HG02840 (cell line): ENCODE measurements around the gene TMEM26.

ENCODE experiments used
- ATAC-seq: cut with Tn5 transposase; IDR thresholded peaks from one replicate; pipeline ENCODE4 v1.9.1; 2021; ENCODE audit warnings: mild to moderate bottlenecking, moderate library complexity, moderate number of reproducible peaks; ENCODE audit not compliant: unreplicated experiment, low FRiP score

The TMEM26 gene

DNA sequence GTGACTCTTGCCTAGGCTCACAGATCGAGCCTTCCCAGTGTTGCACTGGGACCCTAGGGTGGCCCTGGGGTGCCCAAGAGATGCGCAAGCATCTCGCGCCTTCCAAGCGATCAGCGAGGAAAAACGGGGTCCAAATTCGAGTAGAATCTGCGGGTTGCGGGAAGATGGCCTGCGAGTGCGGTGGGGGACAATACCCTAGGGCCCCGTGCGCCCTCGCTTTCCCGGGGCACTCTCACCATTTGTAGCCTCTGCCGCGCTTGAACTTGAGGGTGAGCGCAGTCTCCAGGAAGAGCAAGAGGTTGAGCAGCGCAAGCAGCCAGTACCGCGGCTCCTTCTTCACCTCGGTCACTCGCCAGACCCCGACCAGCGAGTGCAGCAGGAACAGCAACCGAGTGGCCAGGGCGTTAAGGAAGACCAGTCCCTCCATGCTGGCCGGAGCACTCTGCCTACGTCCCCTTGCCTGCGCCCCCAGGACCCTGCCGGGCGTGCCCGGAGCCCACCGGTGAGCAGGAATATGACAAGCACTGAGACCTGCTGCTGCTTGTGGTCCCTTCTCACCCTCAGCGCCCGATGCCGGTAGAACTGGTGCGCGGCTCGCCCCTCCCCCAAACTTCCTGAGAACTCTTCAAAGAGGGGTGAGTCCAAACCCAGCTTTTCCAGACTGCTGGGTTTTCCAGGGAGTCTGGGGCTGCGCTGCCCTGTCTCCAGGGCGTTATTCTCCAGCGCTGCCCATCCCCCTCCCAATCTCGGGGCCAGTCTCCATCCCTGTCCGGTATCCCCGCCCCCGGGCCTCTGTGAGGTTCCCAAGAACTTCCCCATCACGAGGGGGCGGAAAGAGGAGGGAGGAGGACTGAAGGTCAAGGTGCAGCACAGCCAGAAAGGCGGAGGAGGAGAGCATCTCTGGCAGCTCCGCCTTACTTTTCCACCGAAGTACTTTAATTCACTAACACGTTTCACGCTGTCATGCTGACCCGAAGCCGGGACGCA is at the start of gene TMEM26:
TMEM26 (minus strand) TSS at position 727 of the 987 bp plus-strand sequence; CDS start at position 427, 300 bp downstream.
- ATAC-seq = no peak

DNA sequence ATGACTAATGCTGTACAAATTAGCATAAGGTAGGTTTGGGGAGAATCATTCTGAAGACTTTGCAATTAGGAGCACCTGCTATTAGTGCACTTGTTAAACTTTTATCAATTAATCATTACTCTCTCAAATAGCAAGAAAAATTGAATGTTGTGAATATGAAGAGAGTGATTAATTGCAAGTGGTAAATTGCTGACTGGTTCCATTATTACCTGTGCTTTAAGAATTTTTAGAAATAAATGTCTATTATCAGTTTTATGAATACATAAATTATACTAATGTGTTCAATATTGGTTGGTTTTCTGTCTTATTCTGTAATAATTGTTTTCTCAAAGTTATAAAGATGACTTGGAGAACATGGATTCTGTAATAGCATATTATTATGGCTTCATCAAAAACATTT is 47.3 kb upstream of the TMEM26 start:
- ATAC-seq = no peak

DNA sequence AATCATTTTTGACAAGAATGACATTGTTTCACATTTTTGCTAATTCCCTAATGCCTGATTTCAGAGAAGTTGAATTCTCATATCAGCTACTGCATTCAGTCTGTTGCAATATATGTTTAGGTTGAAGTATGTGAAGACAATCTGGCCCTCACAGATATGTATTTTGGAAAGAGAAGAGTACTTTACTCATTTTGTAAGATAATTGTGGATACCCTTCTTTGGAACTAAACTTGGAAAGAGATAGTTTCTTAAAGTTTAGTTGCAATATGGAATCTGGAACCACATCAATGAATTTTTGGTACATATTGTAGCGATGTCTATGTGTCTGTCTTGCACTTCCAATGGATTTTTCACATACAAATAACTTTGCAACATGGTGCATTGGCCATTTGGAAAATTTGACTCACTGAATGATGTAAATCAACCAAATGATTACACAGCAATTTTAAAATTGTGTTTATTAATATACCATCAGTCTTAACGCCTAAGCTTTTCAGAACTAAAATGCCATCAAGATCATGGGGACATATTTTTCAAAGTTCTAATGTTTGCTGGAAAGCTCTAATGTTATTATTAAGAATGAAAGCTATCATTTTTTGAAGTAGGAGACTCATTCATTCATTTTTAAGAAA is 39.3 kb upstream of the TMEM26 start:
- ATAC-seq = no peak

DNA sequence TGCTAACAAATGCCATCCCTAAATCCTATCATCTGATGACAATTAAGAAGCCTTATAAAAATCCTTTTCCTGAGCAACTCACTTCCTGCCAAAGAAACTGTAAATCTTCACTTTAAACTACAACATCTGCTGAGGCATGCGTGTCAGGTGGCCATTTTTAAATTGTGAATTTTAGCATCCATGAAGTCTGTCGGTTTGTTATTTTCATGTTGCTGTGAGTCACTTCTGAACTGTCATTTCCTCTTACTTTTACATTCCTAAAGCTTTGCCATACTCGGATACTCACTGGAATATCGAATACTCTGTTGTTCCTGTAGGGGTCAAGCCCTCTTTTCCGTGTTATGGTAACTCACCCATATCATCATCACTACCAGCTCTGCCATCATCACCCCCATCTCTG is 34.3 kb upstream of the TMEM26 start:
- ATAC-seq = no peak

DNA sequence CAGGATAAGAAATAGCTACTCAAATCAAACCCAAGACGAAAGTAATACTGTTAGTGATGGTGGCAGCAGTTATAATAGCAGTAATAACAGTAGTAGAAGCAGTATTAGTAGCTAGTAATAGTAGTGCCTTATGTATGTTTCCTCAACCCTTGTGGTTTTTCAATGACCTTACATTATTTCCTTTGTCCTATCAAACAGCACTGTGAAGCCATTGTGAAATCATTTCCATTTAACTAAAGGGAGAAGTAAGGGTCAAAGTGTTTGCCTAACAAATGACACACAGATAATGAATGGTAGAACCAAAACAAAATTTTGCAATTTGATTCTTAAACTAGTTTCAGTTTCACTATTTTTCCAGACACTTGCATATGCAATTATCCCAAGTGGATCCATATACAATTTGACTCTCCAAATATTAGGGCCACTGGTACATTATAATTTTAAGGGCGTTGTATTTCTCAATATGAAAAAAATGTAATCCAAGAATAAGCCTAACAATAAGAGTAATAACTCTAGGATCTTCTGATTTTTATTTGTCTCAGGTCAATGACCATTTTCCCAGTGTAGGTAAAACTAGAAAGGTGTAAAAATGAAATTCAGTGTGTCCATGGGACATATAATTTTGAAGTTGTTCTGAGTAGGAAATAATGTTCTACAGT is 33.7 kb upstream of the TMEM26 start:
- no peak for ATAC-seq

DNA sequence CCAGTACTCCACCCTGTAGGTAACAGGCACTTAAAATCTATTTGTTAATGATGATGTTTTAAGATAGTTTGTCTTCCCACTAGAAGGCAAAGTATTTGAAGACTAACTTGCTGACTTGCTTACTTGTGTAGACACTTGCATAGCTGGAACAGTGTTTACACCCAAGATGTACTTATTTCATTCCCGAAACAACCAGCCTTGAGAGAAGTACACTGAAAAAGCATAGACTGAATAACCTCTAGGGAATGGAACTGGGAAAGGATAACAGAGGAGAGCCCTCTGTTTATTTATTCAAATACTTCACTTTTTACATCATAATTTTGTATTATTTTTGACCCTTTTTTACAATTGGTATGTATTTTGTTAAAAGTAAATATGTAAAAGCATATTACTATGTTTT is 33.1 kb upstream of the TMEM26 start:
- no peak for ATAC-seq

DNA sequence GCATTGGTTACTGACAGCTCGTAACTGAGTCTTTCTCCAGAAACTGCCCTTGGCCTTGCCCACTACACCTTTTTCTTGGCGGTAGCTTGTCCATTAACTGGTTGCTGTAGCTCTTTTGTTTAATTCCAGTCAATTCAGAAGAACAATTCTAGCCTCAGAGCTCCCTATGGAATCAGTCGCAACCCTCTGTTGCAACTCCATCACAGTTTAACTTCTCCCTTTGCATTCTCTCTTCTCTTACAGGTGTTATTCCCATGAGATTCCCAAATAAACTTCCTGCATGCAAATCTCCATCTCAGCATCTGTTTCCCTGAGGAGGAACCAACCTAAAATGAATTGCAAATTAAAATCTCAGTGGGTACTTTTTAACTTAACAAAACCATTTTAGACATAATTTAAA is 28.4 kb upstream of the TMEM26 start:
- ATAC-seq = no peak

DNA sequence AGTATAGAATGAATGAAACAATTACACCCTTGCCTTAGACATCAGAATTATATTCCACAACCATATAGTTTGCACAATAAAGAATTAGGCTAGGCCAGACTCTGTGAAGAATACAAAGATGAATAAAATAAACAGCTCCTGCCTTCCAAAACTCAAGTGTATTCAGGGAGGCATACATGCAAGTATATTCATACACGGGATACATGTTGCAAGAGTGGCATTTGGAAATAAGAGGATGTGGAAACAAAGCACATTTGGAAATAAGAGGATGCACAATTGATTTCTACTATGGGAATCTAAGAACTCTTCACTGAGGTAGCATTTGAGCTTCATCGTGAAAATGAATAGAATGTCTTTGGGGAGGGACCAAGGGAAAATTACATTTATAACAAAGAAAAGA is 27.0 kb upstream of the TMEM26 start:
- ATAC-seq = no peak

DNA sequence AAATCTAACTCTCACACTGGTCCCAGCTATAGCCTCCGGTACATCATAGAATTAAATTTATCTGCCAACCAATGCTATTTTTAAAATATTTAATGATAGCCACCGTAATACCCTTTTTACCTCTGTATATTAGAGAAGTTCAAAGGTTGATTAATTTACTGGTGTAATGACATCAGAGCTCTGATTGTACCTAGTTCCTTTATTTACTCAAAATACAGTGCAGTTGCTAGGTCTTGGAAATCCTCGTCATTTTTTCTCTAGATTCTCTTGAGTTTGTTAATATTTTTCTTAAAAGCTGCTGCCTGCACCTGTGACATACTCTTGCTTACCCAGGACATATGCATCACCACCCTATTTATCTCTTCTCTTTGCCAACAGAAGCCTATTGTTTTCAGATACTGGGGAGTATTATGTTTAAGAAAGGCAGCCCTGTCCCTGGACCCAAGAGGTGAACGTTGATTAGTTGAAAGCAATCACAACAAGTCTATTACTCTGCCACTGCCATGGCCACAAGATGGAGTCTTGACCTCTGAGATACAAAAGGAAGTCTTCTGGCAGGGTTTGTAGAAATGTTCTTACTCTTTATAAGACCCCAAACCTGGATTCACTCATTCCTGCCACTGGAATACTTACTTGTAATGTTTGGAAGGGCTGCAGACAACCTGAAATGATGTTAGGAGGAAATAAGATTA is 25.6 kb upstream of the TMEM26 start:
- ATAC-seq = no peak

DNA sequence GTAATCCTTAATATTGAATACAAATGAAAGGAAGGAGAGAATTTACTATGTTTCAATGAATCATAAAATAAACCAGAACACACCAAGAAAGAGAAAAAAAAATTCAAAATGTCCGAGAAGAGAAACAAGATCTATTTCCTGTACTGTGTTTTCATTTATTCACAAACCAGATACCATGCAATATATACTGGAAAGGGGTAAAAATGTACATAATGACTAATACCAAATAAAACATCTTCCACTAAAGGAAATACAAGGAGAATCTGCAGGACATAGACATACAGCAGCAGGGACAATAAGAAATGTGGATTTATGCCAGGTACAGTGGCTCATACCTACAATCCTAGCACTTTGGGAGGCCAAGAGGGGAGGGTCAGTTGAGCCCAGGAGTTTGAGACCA is 24.3 kb upstream of the TMEM26 start:
- ATAC-seq = no peak

DNA sequence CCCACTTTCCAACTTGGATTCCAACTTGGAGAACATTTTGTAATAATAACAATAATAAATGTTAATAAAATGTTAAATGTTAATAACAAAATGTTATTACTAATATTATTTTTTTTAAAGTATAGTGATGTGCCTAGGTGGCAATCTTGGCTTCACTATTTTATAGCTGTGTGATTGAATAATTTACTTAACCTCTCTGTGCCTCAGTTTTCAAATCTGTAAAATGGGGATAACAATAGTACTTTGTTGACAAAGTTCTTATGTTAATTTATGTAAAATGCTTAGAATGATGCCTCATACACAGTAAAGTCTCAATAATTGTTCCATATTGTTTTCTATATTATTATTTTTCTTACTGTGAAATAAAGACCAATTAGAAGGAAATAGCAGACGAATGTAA is 23.3 kb upstream of the TMEM26 start:
- no peak for ATAC-seq

DNA sequence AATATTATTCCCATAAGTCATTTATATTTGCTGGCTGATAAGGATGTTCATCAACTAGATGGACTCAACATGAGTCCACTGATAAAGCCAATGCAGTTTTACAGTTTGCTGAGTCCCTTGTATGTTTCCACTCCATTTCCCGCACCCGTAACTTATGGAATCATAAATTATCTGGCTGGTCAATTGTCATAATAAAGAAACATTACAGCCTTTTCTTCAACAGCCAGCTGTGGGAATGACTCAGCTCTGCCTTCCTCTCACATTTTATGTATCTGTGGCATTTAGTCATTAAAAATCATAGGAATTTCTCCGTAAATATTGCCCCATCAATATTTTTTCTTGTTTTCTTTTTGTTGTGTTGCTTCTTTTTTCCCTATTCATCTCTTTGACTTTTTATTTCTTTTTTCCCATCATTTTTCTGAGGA is 22.3 kb upstream of the TMEM26 start:
- no peak for ATAC-seq

DNA sequence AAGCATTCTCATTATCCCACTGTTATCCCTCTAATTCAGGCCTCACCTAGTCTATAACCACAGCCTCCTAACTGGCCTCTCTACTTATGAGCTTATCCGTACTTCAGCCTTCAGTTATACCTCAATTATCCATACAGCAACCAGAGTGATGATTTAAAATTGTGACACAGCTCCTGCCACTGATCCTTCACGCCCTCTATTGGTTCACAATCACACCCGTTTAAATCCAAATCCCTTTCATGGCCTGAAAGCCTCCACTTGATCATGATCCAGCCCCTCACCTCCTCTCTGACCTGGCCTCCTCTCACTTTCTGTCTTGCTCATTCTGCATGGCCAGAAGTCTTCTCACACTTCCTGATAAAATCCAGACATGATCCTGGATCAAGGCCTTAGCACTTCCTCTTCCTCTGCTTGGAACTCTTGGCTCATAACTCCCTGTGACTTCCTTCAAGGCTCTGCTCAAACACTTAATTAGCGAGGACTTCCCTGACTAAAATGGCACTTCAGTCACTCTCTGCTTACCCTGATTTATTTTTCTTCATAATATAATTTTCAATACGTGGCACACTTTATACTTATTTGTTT is 19.0 kb upstream of the TMEM26 start:
- ATAC-seq = no peak

DNA sequence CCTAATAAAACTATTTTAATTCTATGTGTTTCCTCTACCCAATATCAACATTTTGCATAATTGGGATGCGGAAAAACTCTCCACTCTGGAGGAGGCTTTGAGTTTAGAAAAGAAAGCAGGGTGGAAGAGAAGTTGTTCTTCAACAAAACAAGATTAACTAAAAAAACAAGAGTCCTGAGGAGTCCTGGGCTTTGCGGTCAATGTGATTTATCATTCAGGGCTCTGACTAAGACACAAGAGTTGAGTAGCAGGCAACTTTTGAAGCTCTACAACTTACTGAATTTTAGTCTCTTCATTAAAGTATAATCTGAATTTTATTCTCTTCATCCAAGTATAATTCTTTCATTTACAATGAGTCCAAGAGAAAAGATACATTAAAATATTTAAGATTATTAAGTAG is 18.3 kb upstream of the TMEM26 start:
- ATAC-seq = no peak

DNA sequence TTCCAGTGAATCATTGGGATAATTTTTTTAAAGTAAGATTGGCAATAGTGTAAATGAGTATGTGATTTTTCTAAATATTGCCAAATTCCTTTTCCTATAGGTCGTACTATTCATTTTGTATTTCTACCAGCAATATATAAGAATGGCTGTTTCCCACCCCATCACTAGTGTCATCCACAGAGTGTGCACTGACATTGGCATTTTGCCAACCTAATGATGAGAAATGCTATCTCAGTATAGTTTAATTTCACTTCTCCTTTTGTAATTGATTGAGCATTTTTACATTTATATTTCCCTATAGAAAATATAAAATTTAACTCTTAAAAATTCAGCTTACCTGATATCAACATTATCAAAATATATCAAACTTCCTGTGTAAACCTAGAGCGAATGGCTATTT is 17.6 kb upstream of the TMEM26 start:
- ATAC-seq = no peak

DNA sequence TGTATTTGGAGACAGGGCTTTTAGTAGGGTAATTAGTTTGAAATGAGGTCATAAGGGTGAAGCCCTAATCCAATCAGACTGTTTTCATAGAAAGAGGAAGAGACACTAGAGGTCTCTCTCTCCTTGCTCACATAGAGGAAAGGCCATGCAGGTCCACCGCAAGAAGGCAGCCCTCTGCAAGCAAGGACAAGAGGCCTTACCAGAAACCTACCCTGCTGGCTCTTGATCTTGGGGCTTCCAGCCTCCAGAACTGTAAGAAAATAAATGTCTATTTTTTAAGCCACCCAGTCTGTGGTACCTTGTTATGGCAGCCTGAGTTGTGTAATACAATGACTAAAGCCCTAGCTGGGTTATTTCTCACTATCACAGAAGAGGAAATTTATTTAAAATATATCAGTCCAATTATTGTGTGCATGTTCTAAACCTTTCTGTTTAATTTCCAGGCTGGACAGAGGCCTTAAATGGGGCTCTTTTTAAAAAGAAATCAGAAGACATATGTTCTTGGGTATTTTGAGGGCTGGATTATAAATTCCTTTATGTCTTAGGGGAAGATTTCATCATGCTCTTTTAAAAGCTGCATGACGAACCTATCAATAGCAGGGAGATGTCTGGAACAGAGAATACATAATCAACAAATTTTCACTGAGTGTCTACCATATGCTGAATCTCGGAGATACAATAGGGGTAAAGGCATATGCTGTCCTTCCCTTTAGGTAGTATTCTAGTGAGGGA is 12.9 kb upstream of the TMEM26 start:
- no peak for ATAC-seq

DNA sequence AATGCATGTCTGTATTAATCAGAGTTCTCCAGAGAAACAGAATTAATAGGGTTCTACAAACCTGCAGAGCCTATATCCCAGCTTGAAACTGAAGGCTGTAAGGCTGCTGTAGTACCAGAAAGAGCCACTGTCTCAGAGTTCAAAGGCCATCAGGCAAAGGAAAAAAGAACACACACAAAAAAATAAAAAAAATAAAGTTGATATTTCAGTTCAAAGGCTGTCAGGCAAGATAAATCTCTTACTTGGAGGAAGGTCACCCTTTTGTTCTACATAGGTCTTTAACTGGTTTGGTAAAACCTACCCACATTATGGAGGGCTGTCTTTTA is 12.0 kb upstream of the TMEM26 start:
- no peak for ATAC-seq

DNA sequence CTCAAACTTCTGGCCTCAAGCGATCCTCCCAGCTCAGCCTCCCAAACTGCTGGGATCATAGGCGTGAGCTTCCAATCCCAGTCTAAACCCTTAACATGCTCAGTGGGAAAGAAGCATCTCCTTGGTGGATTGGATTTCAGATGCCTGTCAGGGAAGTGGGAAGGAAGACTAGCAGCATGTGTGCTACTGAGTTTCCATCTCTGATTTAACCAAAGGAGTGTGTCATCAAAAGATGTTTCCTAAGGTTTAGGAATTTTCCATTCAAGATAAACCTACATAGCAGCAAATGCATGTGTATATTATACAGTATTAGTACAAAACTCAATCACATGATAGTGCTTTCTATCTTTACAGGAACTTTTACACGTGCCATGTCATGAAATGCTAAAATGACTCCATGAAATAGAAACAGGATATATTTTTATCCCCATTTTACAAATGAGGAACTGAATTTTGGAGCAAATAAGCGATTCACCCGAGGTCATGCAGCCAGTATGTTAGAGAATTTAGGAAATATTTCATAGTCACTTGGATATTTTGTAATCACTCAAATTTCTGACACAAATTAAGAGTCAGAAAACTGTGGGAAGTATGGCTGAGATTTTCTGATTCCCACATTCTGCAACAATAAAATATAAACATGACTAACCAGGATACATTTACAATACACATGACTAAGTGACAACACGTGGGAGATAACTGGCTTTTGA is 11.4 kb upstream of the TMEM26 start:
- ATAC-seq = no peak
